HG02870 (cell line): ENCODE measurements around the gene BCO2.

Experiments used
- ATAC-seq: cut with Tn5 transposase; IDR thresholded peaks from one replicate; pipeline ENCODE4 v1.9.1; 2021; ENCODE audit warnings: mild to moderate bottlenecking, moderate library complexity; ENCODE audit not compliant: unreplicated experiment

Gene BCO2

DNA sequence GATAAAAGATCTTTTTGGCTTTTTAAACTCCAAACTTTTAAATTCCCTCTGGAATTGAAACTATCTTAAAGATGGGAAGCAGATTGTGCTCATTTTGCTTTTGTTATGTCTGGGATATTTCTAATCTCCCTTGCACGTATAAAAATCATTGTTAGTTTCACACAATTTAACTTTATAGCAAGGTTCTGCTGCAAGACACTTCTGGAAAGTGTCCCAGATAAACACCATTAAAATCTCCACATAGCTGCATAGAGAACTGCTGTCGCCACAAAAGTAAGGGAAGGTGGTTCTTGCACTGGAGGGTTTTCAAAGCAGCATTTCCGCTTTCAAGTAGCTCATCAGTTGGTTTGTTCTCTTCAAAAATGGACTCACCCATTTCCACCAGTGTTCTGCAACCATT lies 62.7 kb downstream of the BCO2 start:
- no peak for ATAC-seq

DNA sequence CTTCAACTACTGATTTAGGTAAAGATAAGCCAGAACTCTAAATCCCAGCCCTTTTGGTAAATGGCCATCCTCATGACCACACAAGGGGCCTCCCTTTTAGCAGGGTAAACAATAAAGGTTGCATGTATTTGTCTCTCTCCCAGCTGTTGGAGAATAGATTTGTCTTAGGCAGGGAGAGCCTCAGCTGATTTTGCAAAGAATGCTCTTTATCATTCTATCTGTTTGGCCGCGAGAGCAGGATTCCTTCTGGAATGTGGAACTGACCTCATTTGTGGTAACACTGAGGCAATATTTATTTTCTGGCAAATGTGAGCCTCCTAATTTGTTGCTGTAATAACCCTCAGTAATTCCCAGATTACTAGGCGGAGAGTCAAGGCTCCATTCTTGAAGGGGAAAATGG lies 66.2 kb downstream of the BCO2 start:
- no peak for ATAC-seq

DNA sequence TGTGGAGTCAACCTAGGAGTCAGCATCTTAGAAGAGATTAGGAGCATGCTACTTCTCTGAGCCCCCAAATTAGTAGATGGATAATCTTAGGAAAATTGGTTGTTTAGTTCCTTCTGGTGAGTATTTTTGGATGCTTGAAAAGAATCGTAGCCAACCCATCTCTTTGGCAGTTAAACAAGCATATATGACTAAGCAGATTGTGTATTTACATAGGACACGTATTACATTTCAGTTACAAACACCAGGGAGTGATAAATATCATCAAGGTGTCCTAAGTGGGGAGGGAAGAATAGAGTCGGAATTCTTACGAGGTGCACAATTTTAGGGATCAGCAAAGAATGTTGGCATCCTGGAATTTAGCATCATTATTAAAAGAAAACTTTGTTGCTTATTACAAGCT lies 71.9 kb downstream of the BCO2 start:
- ATAC-seq: no peak

DNA sequence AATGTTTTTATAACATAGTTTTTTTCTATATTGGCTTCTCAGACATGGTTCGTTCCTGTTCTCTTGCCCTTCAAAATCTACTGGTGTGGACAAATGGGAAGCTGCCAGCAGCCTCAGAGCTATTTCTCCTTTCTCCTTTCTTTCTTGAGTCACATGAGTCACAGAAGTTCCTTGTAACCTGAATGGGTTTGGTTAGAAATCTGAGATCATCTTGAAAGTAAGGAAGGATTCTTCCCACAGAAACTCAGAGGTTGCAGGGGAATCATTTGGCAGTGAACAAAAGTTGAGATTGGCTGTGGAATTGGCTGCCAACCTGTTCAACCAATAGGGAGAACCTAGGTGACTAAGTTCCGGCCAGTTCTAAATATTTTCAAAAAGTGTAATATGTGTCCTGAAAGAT lies 72.9 kb downstream of the BCO2 start:
- no peak for ATAC-seq

DNA sequence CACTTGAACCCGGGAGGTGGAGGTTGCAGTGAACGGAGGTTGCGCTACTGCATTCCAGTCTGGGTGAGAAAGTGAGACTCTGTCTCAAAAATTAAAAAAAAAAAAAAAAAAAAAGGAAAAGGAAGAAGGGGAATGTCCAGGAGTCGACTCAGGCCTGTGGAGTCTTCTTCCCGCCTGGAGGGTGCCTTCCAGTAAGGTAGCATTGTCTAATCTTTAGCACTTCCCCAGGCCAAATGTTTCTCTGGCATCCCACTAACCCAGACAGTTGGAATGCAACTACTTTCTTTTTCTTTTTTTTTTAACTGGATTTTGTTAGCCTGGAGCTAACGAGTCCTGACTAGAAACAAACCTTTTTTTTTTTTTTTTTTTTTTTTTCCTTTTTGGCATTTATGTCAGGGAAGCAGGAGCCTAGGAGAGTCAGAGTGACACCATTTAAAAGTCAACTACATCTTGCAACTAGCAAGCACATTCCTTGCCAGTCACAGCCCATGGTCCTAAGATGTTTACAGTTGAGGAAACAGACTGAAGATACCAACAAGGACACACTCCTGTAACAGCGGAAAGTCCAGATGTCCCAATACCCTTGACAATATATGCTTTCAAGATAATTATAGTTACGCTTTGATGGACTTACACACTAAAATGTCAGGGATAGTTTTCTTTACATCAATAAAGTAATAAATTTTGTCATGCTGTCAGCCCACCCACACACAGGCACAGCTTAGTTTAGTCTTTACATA lies 74.7 kb downstream of the BCO2 start:
- ATAC-seq: no peak

DNA sequence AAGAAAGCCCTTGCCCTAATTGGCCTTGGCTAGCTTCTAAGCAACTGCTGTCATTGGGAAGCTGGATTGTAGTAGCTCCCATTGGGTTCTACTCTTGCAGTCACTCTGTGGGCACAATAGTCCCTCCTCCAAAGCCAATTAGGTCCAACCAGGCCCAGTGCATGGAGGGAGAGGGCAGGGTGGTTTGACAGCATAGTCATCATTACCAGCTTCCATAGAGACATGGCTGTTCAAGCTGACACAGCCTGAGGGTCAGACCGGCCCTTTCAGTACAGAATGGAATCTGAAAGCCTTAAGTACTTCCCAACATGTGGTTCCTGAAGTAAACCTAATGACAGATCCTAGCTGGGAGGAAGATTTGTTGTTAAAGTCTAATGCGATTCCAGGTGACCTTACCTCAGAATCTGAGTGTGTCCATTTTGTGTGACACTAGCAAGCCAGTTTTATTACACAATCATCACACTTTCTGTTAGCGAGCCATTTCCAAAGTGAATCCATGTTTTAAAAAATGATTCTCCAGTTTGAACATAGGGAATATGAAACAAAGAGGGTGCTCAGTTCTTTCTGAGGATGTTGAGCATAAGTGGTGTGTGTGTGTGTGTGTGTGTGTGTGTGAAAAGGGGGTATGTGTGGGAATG lies 78.4 kb downstream of the BCO2 start:
- no peak for ATAC-seq

DNA sequence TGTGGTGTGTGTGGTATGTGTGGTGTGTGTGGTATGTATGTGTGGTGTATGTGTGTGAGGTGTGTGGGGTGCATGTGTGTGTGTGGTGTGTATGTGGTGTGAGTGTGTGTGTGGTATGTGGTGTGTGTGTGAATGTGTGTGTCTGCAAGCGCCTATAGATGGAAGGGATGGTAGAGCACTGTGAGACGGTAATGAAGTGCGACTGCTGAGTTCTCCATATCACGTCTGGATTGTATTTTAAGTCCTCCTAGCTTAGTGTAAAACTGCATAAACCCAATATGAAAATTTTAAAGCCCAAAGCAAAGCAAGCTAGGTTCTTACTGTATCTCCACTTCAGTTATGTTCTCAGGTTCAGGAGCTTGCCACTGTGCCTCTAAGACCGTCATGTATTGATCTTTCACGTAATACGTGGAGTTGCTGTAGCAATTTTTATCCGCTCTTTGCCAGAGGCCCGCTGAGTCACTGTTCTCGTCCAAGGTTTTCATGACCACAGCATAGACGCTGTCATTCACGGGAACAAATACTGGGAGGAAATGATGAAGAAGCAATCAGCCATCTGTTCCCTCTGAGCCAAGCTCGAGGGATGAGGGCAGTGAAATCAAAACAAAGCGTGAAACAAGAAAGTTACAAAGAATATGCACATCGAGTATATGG lies 79.9 kb downstream of the BCO2 start:
- ATAC-seq: no peak

DNA sequence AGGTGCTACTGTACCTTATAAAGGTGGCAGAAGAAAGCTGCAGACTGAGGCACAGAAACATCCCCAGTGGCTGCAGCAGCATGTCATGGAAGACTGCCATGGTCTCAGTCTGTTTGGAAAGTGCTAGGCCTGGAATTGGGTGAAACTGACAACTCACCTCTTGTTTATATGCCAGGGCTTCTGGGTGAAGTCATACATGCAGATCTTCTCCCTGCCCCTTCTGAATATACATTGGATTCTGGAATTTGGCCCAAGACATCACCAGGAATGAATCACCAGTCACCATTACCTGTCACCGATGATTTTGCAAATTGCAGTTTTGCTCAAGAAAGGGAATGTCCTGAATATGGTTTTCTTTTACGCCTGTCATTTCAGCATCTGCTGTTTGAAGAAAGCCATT lies 85.2 kb downstream of the BCO2 start, which contains the start of gene PLET1:
PLET1 (minus strand) TSS at position 371 of the 400 bp plus-strand sequence; CDS start at position 100, 271 bp downstream.
- ATAC-seq: no peak

DNA sequence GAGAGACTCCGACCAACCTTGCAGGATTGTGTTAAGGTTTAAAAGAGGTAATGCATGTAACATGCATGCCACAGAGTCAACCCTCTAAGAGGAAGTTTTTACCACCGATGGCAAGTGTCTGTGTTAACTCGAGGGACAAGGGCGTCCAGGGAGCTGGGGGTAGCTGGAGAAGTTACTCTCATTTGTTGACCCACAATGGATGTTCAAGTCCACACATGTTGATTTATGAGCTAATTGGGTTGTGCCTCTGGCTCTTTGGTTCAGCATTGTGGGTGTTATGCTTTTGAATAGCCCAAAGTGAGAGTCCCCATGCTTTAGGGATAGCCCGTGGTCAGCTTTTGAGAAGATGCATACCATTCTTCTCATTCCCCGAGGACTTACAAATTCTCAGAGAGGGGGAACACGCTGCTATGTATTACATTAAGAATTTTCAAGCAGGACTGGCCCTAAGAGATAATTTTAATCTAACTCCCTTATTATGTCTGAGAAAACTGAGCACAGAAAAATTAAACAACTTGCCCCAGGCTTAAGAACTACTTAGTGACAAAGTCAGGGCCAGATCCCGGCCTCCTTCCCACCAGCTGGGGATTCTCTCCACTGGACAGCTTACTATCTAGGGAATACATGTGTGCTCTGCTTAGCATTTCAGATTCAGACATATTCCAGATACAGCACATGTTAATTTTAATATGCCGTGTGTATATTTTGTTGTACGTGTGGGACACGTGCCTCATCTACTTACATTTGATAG lies 90.5 kb downstream of the BCO2 start:
- ATAC-seq: no peak

DNA sequence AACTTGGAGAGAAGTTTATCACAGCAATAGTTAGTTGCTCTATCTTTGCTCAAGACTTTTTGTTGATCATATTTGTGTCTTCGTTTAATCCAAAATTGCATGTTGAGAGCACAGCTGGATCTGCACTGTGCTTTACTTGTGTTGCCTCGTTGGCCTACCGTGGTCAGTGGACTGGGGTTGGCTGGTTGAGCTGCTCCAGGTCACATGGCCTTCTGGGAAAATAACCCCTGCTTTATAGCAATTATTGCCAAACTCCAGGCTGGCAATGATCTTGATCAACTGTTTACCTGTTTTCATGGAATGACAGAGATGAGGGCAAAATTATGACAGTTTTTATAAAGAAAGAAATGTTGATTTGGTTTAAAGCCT lies 91.1 kb downstream of the BCO2 start:
- no peak for ATAC-seq

DNA sequence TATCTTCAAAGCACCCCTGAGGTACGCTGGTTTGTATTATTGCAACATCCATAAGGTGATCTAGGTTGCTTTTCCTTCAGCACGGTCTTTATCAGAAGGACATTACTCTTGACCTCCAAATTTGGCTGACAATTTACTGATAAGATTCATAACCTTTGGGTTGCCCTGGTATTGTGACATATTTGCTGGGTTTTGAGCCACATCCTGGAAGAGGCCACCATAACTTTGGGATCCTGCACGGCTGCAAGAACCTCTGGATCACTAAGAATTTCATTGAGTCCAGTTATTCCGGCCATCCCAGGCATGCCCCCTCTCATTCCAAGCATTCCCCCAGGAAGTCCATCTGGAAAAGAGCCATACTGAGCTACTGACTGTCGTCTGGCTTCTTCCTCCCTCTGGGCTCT lies 91.9 kb downstream of the BCO2 start:
- ATAC-seq: no peak

DNA sequence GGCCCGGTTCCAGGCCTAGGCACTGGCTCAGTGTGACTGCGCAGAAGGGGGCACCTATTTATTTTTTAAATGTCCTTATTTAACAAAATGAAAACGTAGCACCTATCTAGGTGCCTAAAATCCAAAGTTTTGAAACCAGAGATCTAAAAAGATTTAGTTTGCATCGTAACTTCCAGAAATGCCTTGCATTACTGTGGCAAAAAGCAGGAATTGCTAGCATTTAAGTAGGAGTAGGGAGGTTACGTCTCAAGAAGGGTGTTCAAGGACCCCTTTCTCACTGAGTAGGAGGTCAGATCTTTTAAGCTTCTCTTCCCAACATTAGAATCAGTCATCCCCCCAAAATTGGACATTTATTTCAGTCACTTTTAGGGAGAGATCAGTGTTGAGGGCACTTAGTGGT lies 93.1 kb downstream of the BCO2 start:
- ATAC-seq: no peak
